LNCAP (cell line): Measurements from ENCODE around the gene EXOC6B.

Experiments
- CTCF ChIP-seq: fragments of 450-650 bp; IDR thresholded peaks from 2 replicates; pipeline ENCODE4 v1.5.1; 2017; ENCODE audit warnings: mild to moderate bottlenecking

EXOC6B gene

GRCh38 chr2:72543497-72544216 is 282.2 kb downstream of the EXOC6B start:
- TF ChIP-seq CTCF = no peak

- no peak for TF ChIP-seq CTCF
These were observed 286.7 kb downstream of the EXOC6B start for GRCh38 chr2:72539071-72539552.

GRCh38 chr2:72538486-72538885 is 287.3 kb downstream of the EXOC6B start:
- no peak for TF ChIP-seq CTCF

GRCh38 chr2:72533765-72534164 is 292.1 kb downstream of the EXOC6B start:
- TF ChIP-seq CTCF = no peak

- TF ChIP-seq CTCF = no peak
These were observed 298.4 kb downstream of the EXOC6B start for GRCh38 chr2:72527424-72527823.

- TF ChIP-seq CTCF = no peak
These were observed 299.2 kb downstream of the EXOC6B start for GRCh38 chr2:72526623-72527022.

- TF ChIP-seq CTCF = no peak
These were observed 301.8 kb downstream of the EXOC6B start for GRCh38 chr2:72524071-72524470.

- TF ChIP-seq CTCF = no peak
These were observed 310.1 kb downstream of the EXOC6B start for GRCh38 chr2:72515696-72516095.
